SU-DHL-6 (cell line): Measurements from ENCODE around the gene CHST15.

Experiments
- EZH2phosphoT487 ChIP-seq: fragments of 200-600 bp; sonication (generic), shearing (Covaris generic); conservative IDR thresholded peaks from 2 replicates; pipeline ENCODE4 v1.6.1; 2018; ENCODE audit warnings: mild to moderate bottlenecking, antibody characterized with exemption, low read length, moderate library complexity, mixed read lengths
- TF ChIP-seq, protein P1 (sequence below): fragments of 200-600 bp; sonication (generic); IDR thresholded peaks from one replicate; pipeline ENCODE4 v1.5.1; 2017; ENCODE audit warnings: antibody characterized with exemption, mild to moderate bottlenecking, low read length, moderate library complexity; ENCODE audit not compliant: insufficient read depth, poor library complexity, severe bottlenecking

DNA sequence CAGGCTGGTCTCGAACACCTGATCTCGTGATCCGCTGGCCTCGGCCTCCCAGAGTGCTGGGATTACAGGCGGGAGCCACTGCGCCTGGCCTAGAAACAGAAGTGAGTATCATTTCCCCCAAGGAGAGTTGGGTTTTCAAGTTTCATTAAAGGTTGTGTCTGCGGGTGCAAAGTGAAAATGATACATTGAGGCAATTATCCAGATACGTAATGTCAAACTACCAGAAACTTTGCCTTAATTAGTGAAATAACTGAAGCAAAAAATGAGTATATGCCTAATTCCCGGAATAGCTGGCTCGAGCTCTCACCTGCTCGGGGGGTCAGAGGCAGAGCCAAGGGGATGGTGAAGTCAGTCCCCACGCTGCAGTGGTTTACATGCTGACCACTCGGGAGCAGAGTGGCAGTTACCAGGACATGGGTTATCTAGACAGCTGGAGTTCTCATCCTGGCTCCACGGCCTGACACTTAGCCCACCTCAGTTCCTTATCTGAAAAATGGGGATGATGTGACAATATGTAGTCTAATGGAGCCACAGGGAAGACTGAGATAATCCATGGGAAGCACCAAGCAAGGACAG, 25.5 kb downstream of the CHST15 start:
- TF ChIP-seq, protein P1, sequence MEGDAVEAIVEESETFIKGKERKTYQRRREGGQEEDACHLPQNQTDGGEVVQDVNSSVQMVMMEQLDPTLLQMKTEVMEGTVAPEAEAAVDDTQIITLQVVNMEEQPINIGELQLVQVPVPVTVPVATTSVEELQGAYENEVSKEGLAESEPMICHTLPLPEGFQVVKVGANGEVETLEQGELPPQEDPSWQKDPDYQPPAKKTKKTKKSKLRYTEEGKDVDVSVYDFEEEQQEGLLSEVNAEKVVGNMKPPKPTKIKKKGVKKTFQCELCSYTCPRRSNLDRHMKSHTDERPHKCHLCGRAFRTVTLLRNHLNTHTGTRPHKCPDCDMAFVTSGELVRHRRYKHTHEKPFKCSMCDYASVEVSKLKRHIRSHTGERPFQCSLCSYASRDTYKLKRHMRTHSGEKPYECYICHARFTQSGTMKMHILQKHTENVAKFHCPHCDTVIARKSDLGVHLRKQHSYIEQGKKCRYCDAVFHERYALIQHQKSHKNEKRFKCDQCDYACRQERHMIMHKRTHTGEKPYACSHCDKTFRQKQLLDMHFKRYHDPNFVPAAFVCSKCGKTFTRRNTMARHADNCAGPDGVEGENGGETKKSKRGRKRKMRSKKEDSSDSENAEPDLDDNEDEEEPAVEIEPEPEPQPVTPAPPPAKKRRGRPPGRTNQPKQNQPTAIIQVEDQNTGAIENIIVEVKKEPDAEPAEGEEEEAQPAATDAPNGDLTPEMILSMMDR: no peak
- TF ChIP-seq EZH2phosphoT487: no peak
